GM23338 (cell line): ENCODE measurements around the gene ADGRD2. TPM values are rescaled to one million over a fixed set of nuclear protein-coding genes. Genes with fewer than 3 reads are reported as not detected.

Experiments
- ATAC-seq: fragments of 200-7000 bp; cut with Tn5 transposase; 3 replicates; pipeline ENCODE4 v1.9.1; 2020
- DNase-seq: peaks from one replicate; pipeline ENCODE4 v3.0.0-alpha.2; 2015; ENCODE audit warnings: low spot score
- H2AFZ ChIP-seq: fragments of 200-600 bp; sonication (generic); 2 replicates; pipeline ENCODE4 v1.8.0; 2016; ENCODE audit warnings: antibody characterized with exemption, mild to moderate bottlenecking, moderate library complexity
- H3F3A ChIP-seq: fragments of 200-600 bp; sonication (generic); replicated peaks from 2 replicates; pipeline ENCODE4 v1.8.0; 2017; ENCODE audit warnings: antibody characterized with exemption, mixed run types, low read depth
- H3K27ac ChIP-seq: fragments of 200-600 bp; sonication (generic); 2 replicates; pipeline ENCODE4 v1.6.1; 2016; ENCODE audit warnings: low read depth
- H3K27me3 ChIP-seq: fragments of 200-600 bp; sonication (generic); 2 replicates; pipeline ENCODE4 v1.8.0; 2016; ENCODE audit warnings: mild to moderate bottlenecking, mixed run types, moderate library complexity; ENCODE audit not compliant: insufficient read depth
- H3K36me3 ChIP-seq: fragments of 200-600 bp; sonication (generic); 2 replicates; pipeline ENCODE4 v1.8.0; 2016; ENCODE audit warnings: mild to moderate bottlenecking; ENCODE audit not compliant: insufficient read depth
- H3K4me1 ChIP-seq: fragments of 200-600 bp; sonication (generic); 2 replicates; pipeline ENCODE4 v1.8.0; 2016; ENCODE audit warnings: mild to moderate bottlenecking, moderate library complexity; ENCODE audit not compliant: insufficient read depth
- H3K4me2 ChIP-seq: fragments of 200-600 bp; sonication (generic); 2 replicates; pipeline ENCODE4 v1.7.1; 2017; ENCODE audit warnings: mixed run types
- H3K4me3 ChIP-seq: fragments of 200-600 bp; sonication (generic); 2 replicates; pipeline ENCODE4 v1.6.1; 2016; ENCODE audit warnings: mixed run types
- H3K79me2 ChIP-seq: fragments of 200-600 bp; sonication (generic); replicated peaks from 2 replicates; pipeline ENCODE4 v1.8.0; 2017; ENCODE audit warnings: mild to moderate bottlenecking; ENCODE audit not compliant: insufficient read depth
- H3K9me2 ChIP-seq: fragments of 200-600 bp; sonication (generic); 2 replicates; pipeline ENCODE4 v1.8.0; 2017; ENCODE audit not compliant: insufficient read depth
- H4K20me1 ChIP-seq: fragments of 200-600 bp; sonication (generic); replicated peaks from 2 replicates; pipeline ENCODE4 v1.8.0; 2017; ENCODE audit warnings: mild to moderate bottlenecking; ENCODE audit not compliant: insufficient read depth
- H3K27ac Mint-ChIP-seq: 2 replicates; pipeline ENCODE4 v1.8.0; 2020; ENCODE audit warnings: inconsistent platforms, mild to moderate bottlenecking, moderate library complexity, mixed read lengths
- H3K27me3 Mint-ChIP-seq: 3 replicates; pipeline ENCODE4 v1.8.0; 2022; ENCODE audit warnings: low read depth, mild to moderate bottlenecking, moderate library complexity, mixed read lengths, inconsistent platforms; ENCODE audit not compliant: insufficient read depth, poor library complexity
- H3K36me3 Mint-ChIP-seq: 3 replicates; pipeline ENCODE4 v1.8.0; 2021; ENCODE audit warnings: low read depth, mild to moderate bottlenecking, inconsistent platforms, moderate library complexity, mixed read lengths
- H3K4me1 Mint-ChIP-seq: 3 replicates; pipeline ENCODE4 v1.8.0; 2020; ENCODE audit warnings: mild to moderate bottlenecking, inconsistent platforms, mixed read lengths
- H3K4me3 Mint-ChIP-seq: 3 replicates; pipeline ENCODE4 v1.8.0; 2021; ENCODE audit warnings: moderate library complexity, mild to moderate bottlenecking, inconsistent platforms, mixed read lengths
- H3K9me3 Mint-ChIP-seq: 3 replicates; pipeline ENCODE4 v1.8.0; 2020; ENCODE audit warnings: moderate library complexity, mild to moderate bottlenecking, inconsistent platforms, mixed read lengths
- CREB1 ChIP-seq: fragments of 250-450 bp; sonication (Bioruptor Pico); IDR thresholded peaks from 2 replicates; pipeline ENCODE4 v1.5.0; 2020; ENCODE audit warnings: low read depth, mild to moderate bottlenecking, moderate library complexity
- EZH2 ChIP-seq: fragments of 200-600 bp; sonication (generic); IDR thresholded peaks from one replicate; pipeline ENCODE4 v1.8.0; 2017; ENCODE audit warnings: antibody characterized with exemption, mild to moderate bottlenecking, low read depth; ENCODE audit not compliant: unreplicated experiment
- EZH2phosphoT487 ChIP-seq: fragments of 200-600 bp; sonication (generic); IDR thresholded peaks from one replicate; pipeline ENCODE4 v1.8.1; 2018; ENCODE audit warnings: antibody characterized with exemption; ENCODE audit not compliant: unreplicated experiment
- JUNB ChIP-seq: IDR thresholded peaks from one replicate; pipeline ENCODE4 v1.6.1; 2016; ENCODE audit warnings: antibody characterized with exemption; ENCODE audit not compliant: unreplicated experiment
- NANOG ChIP-seq: IDR thresholded peaks from 2 replicates; pipeline ENCODE4 v1.6.1; 2016; ENCODE audit warnings: antibody characterized with exemption, borderline replicate concordance
- POLR2AphosphoS5 ChIP-seq: IDR thresholded peaks from 2 replicates; pipeline ENCODE4 v1.6.1; 2016; ENCODE audit warnings: antibody characterized with exemption, low read depth
- STAT1 ChIP-seq: IDR thresholded peaks from one replicate; pipeline ENCODE4 v1.6.1; 2016; ENCODE audit warnings: antibody characterized with exemption; ENCODE audit not compliant: unreplicated experiment
- ZNF114 ChIP-seq: fragments of 250-450 bp; sonication (Bioruptor Pico); IDR thresholded peaks from 2 replicates; pipeline ENCODE4 v1.5.0; 2020; ENCODE audit warnings: mild to moderate bottlenecking, moderate library complexity
- ZNF331 ChIP-seq: fragments of 250-450 bp; sonication (Bioruptor Pico); IDR thresholded peaks from 2 replicates; pipeline ENCODE4 v1.5.0; 2020; ENCODE audit warnings: low read depth, mild to moderate bottlenecking, moderate library complexity
- polyA plus RNA-seq: library from polyadenylated mRNA; unstranded; fragments of >200 nt; fragmentation: Nextera tagmentation; extraction: Ambion mirVana; gene quantifications from 2 replicates; pipeline ENCODE4 v1.2.1, GENCODE V29; 2016
- total RNA-seq: library from RNA; depleted of rRNA; stranded (reverse); fragments of >200 nt; shearing (Covaris generic); gene quantifications from 2 replicates; pipeline ENCODE4 v1.2.3, GENCODE V29; 2014
- TF ChIP-seq, protein P1 (sequence below): fragments of 250-450 bp; sonication (Bioruptor Pico); IDR thresholded peaks from 2 replicates; pipeline ENCODE4 v1.5.0; 2020; ENCODE audit warnings: mild to moderate bottlenecking, moderate library complexity
- TF ChIP-seq, protein P2 (sequence below): IDR thresholded peaks from 2 replicates; pipeline ENCODE4 v1.6.1; 2016; ENCODE audit warnings: antibody characterized with exemption
- TF ChIP-seq, protein P3 (sequence below), 2 experiments: fragments of 200-600 bp in 1 of 2; sonication (generic) in 1 of 2; conservative IDR thresholded peaks; 2 replicates each; pipeline versions ENCODE4 v1.5.1 to v1.6.1; 2016 to 2017; ENCODE audit warnings: antibody characterized with exemption in 2 of 2, low read depth in 2 of 2, mild to moderate bottlenecking in 2 of 2, moderate library complexity in 1 of 2
- TF ChIP-seq, protein P4 (sequence below): IDR thresholded peaks from one replicate; pipeline ENCODE4 v1.6.1; 2018; ENCODE audit warnings: antibody characterized with exemption; ENCODE audit not compliant: unreplicated experiment

The ADGRD2 gene
- total and polyA plus RNA-seq, 2 experiments from 2014 or later = 0.45 to 0.78 TPM

DNA sequence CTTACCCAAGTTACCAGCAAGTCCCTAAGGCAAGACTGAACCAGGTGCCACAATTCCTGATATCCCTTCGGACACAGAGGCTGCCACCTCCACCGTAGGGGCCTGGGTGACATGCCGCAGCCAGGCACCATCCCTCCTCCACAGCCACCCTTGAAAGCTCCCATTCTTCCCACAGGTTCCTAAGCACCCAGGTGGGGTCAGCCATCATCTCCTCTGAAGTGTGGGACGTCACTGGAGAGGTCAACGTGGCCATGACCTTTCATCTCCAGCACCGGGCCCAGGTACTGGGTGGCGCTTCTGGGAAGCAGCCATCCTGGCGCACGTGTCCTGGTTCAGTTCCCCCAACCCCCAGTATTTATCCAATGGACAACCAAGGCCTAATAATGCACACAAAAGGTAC lies 8.2 kb downstream of the ADGRD2 start:
- no peaks in the 10 kb centered on the region for H3K79me2 ChIP-seq
- no peaks in the 10 kb centered on the region for H3K27me3 ChIP-seq
- ATAC-seq (no peak), DNase-seq (no peak)
- H3K36me3 ChIP-seq = no peaks in the 10 kb centered on the region
- H3K9me2 ChIP-seq = no peaks in the 10 kb centered on the region
- peaks cover 5% of the 10 kb centered on the region for H3K4me1 Mint-ChIP-seq
- no peaks in the 10 kb centered on the region for H3K36me3 Mint-ChIP-seq
- H3K9me3 Mint-ChIP-seq = no peaks in the 10 kb centered on the region; the same call in 2 of the 3 replicates
- no peak overlapping the region for H3K27ac ChIP-seq
- H3F3A ChIP-seq = no peaks in the 10 kb centered on the region
- no peak overlapping the region for H3K4me3 Mint-ChIP-seq
- H3K4me1 ChIP-seq = no peaks in the 10 kb centered on the region
- H3K4me2 ChIP-seq = no peak overlapping the region
- no peak overlapping the region for H3K27ac Mint-ChIP-seq
- peaks cover 7% of the 10 kb centered on the region for H3K27me3 Mint-ChIP-seq
- H4K20me1 ChIP-seq = no peaks in the 10 kb centered on the region; the same call in 1 of the 2 replicates
- no peak overlapping the region for H3K4me3 ChIP-seq
- no peak overlapping the region for H2AFZ ChIP-seq
- TF ChIP-seq, protein P1, sequence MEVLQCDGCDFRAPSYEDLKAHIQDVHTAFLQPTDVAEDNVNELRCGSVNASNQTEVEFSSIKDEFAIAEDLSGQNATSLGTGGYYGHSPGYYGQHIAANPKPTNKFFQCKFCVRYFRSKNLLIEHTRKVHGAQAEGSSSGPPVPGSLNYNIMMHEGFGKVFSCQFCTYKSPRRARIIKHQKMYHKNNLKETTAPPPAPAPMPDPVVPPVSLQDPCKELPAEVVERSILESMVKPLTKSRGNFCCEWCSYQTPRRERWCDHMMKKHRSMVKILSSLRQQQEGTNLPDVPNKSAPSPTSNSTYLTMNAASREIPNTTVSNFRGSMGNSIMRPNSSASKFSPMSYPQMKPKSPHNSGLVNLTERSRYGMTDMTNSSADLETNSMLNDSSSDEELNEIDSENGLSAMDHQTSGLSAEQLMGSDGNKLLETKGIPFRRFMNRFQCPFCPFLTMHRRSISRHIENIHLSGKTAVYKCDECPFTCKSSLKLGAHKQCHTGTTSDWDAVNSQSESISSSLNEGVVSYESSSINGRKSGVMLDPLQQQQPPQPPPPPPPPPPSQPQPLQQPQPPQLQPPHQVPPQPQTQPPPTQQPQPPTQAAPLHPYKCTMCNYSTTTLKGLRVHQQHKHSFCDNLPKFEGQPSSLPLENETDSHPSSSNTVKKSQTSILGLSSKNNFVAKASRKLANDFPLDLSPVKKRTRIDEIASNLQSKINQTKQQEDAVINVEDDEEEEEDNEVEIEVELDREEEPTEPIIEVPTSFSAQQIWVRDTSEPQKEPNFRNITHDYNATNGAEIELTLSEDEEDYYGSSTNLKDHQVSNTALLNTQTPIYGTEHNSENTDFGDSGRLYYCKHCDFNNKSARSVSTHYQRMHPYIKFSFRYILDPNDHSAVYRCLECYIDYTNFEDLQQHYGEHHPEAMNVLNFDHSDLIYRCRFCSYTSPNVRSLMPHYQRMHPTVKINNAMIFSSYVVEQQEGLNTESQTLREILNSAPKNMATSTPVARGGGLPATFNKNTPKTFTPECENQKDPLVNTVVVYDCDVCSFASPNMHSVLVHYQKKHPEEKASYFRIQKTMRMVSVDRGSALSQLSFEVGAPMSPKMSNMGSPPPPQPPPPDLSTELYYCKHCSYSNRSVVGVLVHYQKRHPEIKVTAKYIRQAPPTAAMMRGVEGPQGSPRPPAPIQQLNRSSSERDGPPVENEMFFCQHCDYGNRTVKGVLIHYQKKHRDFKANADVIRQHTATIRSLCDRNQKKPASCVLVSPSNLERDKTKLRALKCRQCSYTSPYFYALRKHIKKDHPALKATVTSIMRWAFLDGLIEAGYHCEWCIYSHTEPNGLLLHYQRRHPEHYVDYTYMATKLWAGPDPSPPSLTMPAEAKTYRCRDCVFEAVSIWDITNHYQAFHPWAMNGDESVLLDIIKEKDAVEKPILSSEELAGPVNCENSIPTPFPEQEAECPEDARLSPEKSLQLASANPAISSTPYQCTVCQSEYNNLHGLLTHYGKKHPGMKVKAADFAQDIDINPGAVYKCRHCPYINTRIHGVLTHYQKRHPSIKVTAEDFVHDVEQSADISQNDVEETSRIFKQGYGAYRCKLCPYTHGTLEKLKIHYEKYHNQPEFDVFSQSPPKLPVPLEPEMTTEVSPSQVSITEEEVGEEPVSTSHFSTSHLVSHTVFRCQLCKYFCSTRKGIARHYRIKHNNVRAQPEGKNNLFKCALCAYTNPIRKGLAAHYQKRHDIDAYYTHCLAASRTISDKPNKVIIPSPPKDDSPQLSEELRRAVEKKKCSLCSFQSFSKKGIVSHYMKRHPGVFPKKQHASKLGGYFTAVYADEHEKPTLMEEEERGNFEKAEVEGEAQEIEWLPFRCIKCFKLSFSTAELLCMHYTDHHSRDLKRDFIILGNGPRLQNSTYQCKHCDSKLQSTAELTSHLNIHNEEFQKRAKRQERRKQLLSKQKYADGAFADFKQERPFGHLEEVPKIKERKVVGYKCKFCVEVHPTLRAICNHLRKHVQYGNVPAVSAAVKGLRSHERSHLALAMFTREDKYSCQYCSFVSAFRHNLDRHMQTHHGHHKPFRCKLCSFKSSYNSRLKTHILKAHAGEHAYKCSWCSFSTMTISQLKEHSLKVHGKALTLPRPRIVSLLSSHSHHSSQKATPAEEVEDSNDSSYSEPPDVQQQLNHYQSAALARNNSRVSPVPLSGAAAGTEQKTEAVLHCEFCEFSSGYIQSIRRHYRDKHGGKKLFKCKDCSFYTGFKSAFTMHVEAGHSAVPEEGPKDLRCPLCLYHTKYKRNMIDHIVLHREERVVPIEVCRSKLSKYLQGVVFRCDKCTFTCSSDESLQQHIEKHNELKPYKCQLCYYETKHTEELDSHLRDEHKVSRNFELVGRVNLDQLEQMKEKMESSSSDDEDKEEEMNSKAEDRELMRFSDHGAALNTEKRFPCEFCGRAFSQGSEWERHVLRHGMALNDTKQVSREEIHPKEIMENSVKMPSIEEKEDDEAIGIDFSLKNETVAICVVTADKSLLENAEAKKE (CRISPR knock-in tag) = no peak
- no peak for TF ChIP-seq POLR2AphosphoS5
- TF ChIP-seq STAT1 = no peak
- TF ChIP-seq, protein P2, sequence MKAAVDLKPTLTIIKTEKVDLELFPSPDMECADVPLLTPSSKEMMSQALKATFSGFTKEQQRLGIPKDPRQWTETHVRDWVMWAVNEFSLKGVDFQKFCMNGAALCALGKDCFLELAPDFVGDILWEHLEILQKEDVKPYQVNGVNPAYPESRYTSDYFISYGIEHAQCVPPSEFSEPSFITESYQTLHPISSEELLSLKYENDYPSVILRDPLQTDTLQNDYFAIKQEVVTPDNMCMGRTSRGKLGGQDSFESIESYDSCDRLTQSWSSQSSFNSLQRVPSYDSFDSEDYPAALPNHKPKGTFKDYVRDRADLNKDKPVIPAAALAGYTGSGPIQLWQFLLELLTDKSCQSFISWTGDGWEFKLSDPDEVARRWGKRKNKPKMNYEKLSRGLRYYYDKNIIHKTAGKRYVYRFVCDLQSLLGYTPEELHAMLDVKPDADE = no peak
- no peak for TF ChIP-seq ZNF331 (CRISPR knock-in tag)
- TF ChIP-seq NANOG = no peak
- no peak for TF ChIP-seq EZH2
- TF ChIP-seq ZNF114 (CRISPR knock-in tag) = no peak
- no peak for TF ChIP-seq CREB1 (CRISPR knock-in tag)
- TF ChIP-seq EZH2phosphoT487 = no peak
- TF ChIP-seq, protein P3, sequence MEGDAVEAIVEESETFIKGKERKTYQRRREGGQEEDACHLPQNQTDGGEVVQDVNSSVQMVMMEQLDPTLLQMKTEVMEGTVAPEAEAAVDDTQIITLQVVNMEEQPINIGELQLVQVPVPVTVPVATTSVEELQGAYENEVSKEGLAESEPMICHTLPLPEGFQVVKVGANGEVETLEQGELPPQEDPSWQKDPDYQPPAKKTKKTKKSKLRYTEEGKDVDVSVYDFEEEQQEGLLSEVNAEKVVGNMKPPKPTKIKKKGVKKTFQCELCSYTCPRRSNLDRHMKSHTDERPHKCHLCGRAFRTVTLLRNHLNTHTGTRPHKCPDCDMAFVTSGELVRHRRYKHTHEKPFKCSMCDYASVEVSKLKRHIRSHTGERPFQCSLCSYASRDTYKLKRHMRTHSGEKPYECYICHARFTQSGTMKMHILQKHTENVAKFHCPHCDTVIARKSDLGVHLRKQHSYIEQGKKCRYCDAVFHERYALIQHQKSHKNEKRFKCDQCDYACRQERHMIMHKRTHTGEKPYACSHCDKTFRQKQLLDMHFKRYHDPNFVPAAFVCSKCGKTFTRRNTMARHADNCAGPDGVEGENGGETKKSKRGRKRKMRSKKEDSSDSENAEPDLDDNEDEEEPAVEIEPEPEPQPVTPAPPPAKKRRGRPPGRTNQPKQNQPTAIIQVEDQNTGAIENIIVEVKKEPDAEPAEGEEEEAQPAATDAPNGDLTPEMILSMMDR (conservative IDR thresholded peaks at IDR 0.05; ENCODE audit: low read depth in 2 of 2) = no peak
- TF ChIP-seq, protein P4, sequence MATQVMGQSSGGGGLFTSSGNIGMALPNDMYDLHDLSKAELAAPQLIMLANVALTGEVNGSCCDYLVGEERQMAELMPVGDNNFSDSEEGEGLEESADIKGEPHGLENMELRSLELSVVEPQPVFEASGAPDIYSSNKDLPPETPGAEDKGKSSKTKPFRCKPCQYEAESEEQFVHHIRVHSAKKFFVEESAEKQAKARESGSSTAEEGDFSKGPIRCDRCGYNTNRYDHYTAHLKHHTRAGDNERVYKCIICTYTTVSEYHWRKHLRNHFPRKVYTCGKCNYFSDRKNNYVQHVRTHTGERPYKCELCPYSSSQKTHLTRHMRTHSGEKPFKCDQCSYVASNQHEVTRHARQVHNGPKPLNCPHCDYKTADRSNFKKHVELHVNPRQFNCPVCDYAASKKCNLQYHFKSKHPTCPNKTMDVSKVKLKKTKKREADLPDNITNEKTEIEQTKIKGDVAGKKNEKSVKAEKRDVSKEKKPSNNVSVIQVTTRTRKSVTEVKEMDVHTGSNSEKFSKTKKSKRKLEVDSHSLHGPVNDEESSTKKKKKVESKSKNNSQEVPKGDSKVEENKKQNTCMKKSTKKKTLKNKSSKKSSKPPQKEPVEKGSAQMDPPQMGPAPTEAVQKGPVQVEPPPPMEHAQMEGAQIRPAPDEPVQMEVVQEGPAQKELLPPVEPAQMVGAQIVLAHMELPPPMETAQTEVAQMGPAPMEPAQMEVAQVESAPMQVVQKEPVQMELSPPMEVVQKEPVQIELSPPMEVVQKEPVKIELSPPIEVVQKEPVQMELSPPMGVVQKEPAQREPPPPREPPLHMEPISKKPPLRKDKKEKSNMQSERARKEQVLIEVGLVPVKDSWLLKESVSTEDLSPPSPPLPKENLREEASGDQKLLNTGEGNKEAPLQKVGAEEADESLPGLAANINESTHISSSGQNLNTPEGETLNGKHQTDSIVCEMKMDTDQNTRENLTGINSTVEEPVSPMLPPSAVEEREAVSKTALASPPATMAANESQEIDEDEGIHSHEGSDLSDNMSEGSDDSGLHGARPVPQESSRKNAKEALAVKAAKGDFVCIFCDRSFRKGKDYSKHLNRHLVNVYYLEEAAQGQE = no peak
- no peak for TF ChIP-seq JUNB
